H1 (cell line): ENCODE results near the gene MARK4. TPM values are rescaled to one million over a fixed set of nuclear protein-coding genes. Genes with fewer than 3 reads are reported as not detected.

Source experiments
- CTCF ChIA-PET: fragments of 300-600 bp; sonication (Branson Sonifier 250); formaldehyde crosslinking; loops from one replicate; lab custom pipeline; 2021; ENCODE audit not compliant: partially characterized antibody; lab: Charles Lee
- POLR2A ChIA-PET: fragments of 300-600 bp; sonication (Branson Sonifier 250); formaldehyde crosslinking; loops from one replicate; lab custom pipeline; 2021; ENCODE audit warnings: inconsistent platforms; ENCODE audit not compliant: partially characterized antibody; lab: Charles Lee
- DNase-seq, 2 experiments: peaks; one replicate each; pipeline versions ENCODE4 v3.0.0 to v3.0.0-alpha.2; 2010 to 2022; ENCODE audit warnings: low spot score in 2 of 2, low read depth in 1 of 2, mixed read lengths in 1 of 2
- FAIRE-seq: peaks from 2 replicates; lab custom pipeline; 2011; peaks lifted over from hg19 to GRCh38; lab: Jason Lieb, UNC
- H2AFZ ChIP-seq: 2 replicates; pipeline ENCODE4 v1.8.1; 2012; ENCODE audit warnings: low read length, inconsistent platforms
- H2AK5ac ChIP-seq: 2 replicates; pipeline ENCODE4 v1.6.1; 2013; ENCODE audit warnings: low read depth, low read length
- H2BK120ac ChIP-seq: replicated peaks from 2 replicates; pipeline ENCODE3; 2013; ENCODE audit warnings: low read depth, low read length, inconsistent platforms
- H2BK12ac ChIP-seq: 2 replicates; pipeline ENCODE4 v1.6.1; 2013; ENCODE audit warnings: low read depth, low read length
- H2BK15ac ChIP-seq: 2 replicates; pipeline ENCODE4 v1.6.1; 2013; ENCODE audit warnings: low read length
- H2BK20ac ChIP-seq: 2 replicates; pipeline ENCODE4 v1.6.1; 2013; ENCODE audit warnings: low read length
- H2BK5ac ChIP-seq: 2 replicates; pipeline ENCODE4 v1.6.1; 2013; ENCODE audit warnings: low read depth, low read length
- H3K14ac ChIP-seq: 2 replicates; pipeline ENCODE4 v1.6.1; 2013; ENCODE audit warnings: inconsistent platforms; ENCODE audit not compliant: insufficient read length
- H3K18ac ChIP-seq: 2 replicates; pipeline ENCODE4 v1.6.1; 2013; ENCODE audit warnings: low read length; ENCODE audit errors: extremely low read depth
- H3K23ac ChIP-seq: 2 replicates; pipeline ENCODE4 v1.6.1; 2013; ENCODE audit warnings: inconsistent platforms; ENCODE audit not compliant: insufficient read length
- H3K23me2 ChIP-seq: 2 replicates; pipeline ENCODE4 v1.6.1; 2013; ENCODE audit warnings: low read depth, low read length
- H3K27ac ChIP-seq: 2 replicates; pipeline ENCODE4 v1.6.1; 2011; ENCODE audit warnings: low read depth, low read length, inconsistent platforms
- H3K27me3 ChIP-seq, 4 experiments: replicated peaks in 1 of 4; 1 replicate in 1 of 4; 2 replicates in 3 of 4; pipeline versions ENCODE4 v1.6.1 to v1.8.1; 2011 to 2013; ENCODE audit warnings: low read length in 3 of 4, mild to moderate bottlenecking in 3 of 4, inconsistent platforms in 2 of 4, mixed read lengths in 2 of 4, moderate library complexity in 1 of 4; ENCODE audit not compliant: control insufficient read depth in 3 of 4, insufficient read depth in 3 of 4; ENCODE audit errors: extremely low read depth in 1 of 4
- H3K36me3 ChIP-seq, 4 experiments: 2 replicates each; pipeline versions ENCODE4 v1.6.1 to v1.8.1; 2011 to 2013; ENCODE audit warnings: mild to moderate bottlenecking in 4 of 4, low read length in 3 of 4, moderate library complexity in 2 of 4, control low read depth in 1 of 4, inconsistent platforms in 1 of 4; ENCODE audit not compliant: insufficient read depth in 4 of 4, control insufficient read depth in 2 of 4
- H3K4ac ChIP-seq: replicated peaks from 2 replicates; pipeline ENCODE3; 2013; ENCODE audit warnings: low read length, low read depth, mixed read lengths, inconsistent platforms; ENCODE audit not compliant: insufficient read length
- H3K4me1 ChIP-seq, 4 experiments: replicated peaks in 1 of 4; 1 replicate in 1 of 4; 2 replicates in 3 of 4; pipeline versions ENCODE4 v1.6.1 to v1.8.1; 2011 to 2013; ENCODE audit warnings: low read length in 3 of 4, inconsistent platforms in 2 of 4, mixed read lengths in 1 of 4; ENCODE audit not compliant: insufficient read depth in 4 of 4, control insufficient read depth in 3 of 4
- H3K4me2 ChIP-seq, 2 experiments: 2 replicates each; pipeline versions ENCODE4 v1.6.1 to v1.8.1; 2011 to 2013; ENCODE audit warnings: low read depth in 2 of 2, low read length in 2 of 2, control low read depth in 1 of 2, inconsistent platforms in 1 of 2, mild to moderate bottlenecking in 1 of 2; ENCODE audit not compliant: insufficient read depth in 1 of 2
- H3K4me3 ChIP-seq, 4 experiments: fragments of 200-600, 300-600 bp in 1 of 4; sonication (generic), shearing (Covaris generic), sonication (Bioruptor Twin) in 1 of 4; 2 replicates each; pipeline versions ENCODE4 v1.5.1 to v1.8.1; 2011 to 2016; ENCODE audit warnings: low read length in 4 of 4, low read depth in 3 of 4, control low read depth in 2 of 4, inconsistent platforms in 2 of 4, mild to moderate bottlenecking in 2 of 4, mixed read lengths in 1 of 4, moderate library complexity in 1 of 4; ENCODE audit not compliant: insufficient read depth in 2 of 4; ENCODE audit errors: extremely low read depth in 1 of 4
- H3K56ac ChIP-seq: replicated peaks from 2 replicates; pipeline ENCODE3; 2013; ENCODE audit warnings: low read depth, mild to moderate bottlenecking, mixed read lengths, low read length, inconsistent platforms; ENCODE audit not compliant: insufficient read length
- H3K79me1 ChIP-seq: 2 replicates; pipeline ENCODE4 v1.6.1; 2013; ENCODE audit warnings: low read depth, low read length, control low read depth
- H3K79me2 ChIP-seq, 2 experiments: 2 replicates each; pipeline versions ENCODE4 v1.6.1 to v1.8.1; 2012 to 2013; ENCODE audit warnings: low read length in 2 of 2, mild to moderate bottlenecking in 2 of 2, inconsistent platforms in 1 of 2; ENCODE audit not compliant: insufficient read depth in 2 of 2, control insufficient read depth in 1 of 2
- H3K9ac ChIP-seq, 4 experiments: replicated peaks in 1 of 4; 1 replicate in 1 of 4; 2 replicates in 3 of 4; pipeline versions ENCODE4 v1.6.1 to v1.8.1; 2011 to 2013; ENCODE audit warnings: low read depth in 3 of 4, low read length in 3 of 4, control low read depth in 2 of 4, mild to moderate bottlenecking in 2 of 4, moderate library complexity in 2 of 4, inconsistent platforms in 1 of 4; ENCODE audit errors: extremely low read depth in 1 of 4
- H3K9me3 ChIP-seq, 2 experiments: 2 replicates each; pipeline versions ENCODE4 v1.6.1 to v1.8.1; 2012 to 2013; ENCODE audit warnings: mild to moderate bottlenecking in 2 of 2, moderate library complexity in 2 of 2, control low read depth in 1 of 2, inconsistent platforms in 1 of 2, low read depth in 1 of 2, low read length in 1 of 2, mixed read lengths in 1 of 2; ENCODE audit not compliant: insufficient read depth in 2 of 2
- H4K20me1 ChIP-seq, 2 experiments: replicated peaks in 1 of 2; 2 replicates each; pipeline versions ENCODE3 to v1.8.1; 2011 to 2013; ENCODE audit warnings: inconsistent platforms in 2 of 2, low read length in 2 of 2, mild to moderate bottlenecking in 1 of 2; ENCODE audit not compliant: insufficient read depth in 2 of 2, control insufficient read depth in 1 of 2
- H4K5ac ChIP-seq: 2 replicates; pipeline ENCODE4 v1.6.1; 2013; ENCODE audit warnings: low read length, low read depth, mixed read lengths, inconsistent platforms; ENCODE audit not compliant: insufficient read length
- H4K8ac ChIP-seq: 2 replicates; pipeline ENCODE4 v1.8.0; 2013; ENCODE audit warnings: mild to moderate bottlenecking, moderate library complexity, low read length, inconsistent platforms; ENCODE audit not compliant: insufficient read depth; ENCODE audit errors: extremely low read depth
- H4K91ac ChIP-seq: replicated peaks from 2 replicates; pipeline ENCODE3; 2013; ENCODE audit warnings: low read length, mixed read lengths, inconsistent platforms; ENCODE audit not compliant: insufficient read length
- BACH1 ChIP-seq: IDR thresholded peaks from 2 replicates; pipeline ENCODE4 v1.6.1; 2012; ENCODE audit warnings: low read length, improper control_type of control experiment
- CEBPB ChIP-seq: IDR thresholded peaks from 2 replicates; pipeline ENCODE4 v1.6.1; 2012; ENCODE audit warnings: low read depth, low read length
- GABPA ChIP-seq: IDR thresholded peaks from 2 replicates; pipeline ENCODE4 v1.6.1; 2011; ENCODE audit warnings: mild to moderate bottlenecking, low read length, moderate library complexity, borderline replicate concordance; ENCODE audit not compliant: insufficient read depth
- HDAC6 ChIP-seq: IDR thresholded peaks from one replicate; pipeline ENCODE4 v1.7.1; 2012; ENCODE audit warnings: low read depth, mild to moderate bottlenecking, inconsistent platforms, low read length, moderate library complexity
- KDM1A ChIP-seq: fragments of 200-600, 300-600 bp; sonication (generic); IDR thresholded peaks from 2 replicates; pipeline ENCODE4 v1.7.1; 2016; ENCODE audit warnings: mild to moderate bottlenecking, low read length, borderline replicate concordance
- PHF8 ChIP-seq: fragments of 200-600 bp; sonication (generic); conservative IDR thresholded peaks from 2 replicates; pipeline ENCODE4 v1.7.1; 2012; ENCODE audit warnings: low read depth, mild to moderate bottlenecking, inconsistent platforms, low read length, moderate library complexity
- SIN3A ChIP-seq, 2 experiments: IDR thresholded peaks in 1 of 2; conservative IDR thresholded peaks in 1 of 2; 2 replicates each; pipeline ENCODE4 v1.6.1; 2011 to 2012; ENCODE audit warnings: low read length in 2 of 2, improper control_type of control experiment in 1 of 2, low read depth in 1 of 2, mild to moderate bottlenecking in 1 of 2
- SIRT6 ChIP-seq: IDR thresholded peaks from one replicate; pipeline ENCODE4 v1.7.1; 2012; ENCODE audit warnings: low read length, inconsistent platforms
- SRF ChIP-seq: IDR thresholded peaks from 2 replicates; pipeline ENCODE4 v1.6.1; 2011; ENCODE audit warnings: mild to moderate bottlenecking, low read depth, low read length, moderate library complexity
- TEAD4 ChIP-seq: IDR thresholded peaks from 2 replicates; pipeline ENCODE4 v1.6.1; 2012; ENCODE audit warnings: low read depth, low read length, inconsistent platforms, mixed read lengths
- WGBS, 2 experiments: shearing (Covaris generic) in 1 of 2; methylation state at CpG; one replicate each; pipeline versions ENCODE4 v1.1.6 to v1.1.7; 2013 to 2015; ENCODE audit warnings: low lambda C conversion rate in 2 of 2, mixed read lengths in 2 of 2, inconsistent platforms in 1 of 2, low coverage in 1 of 2, missing lambda C conversion rate in 1 of 2; ENCODE audit not compliant: insufficient replicate concordance in 2 of 2, insufficient coverage in 1 of 2, insufficient read length in 1 of 2; ENCODE audit errors: extremely low coverage in 1 of 2, missing lambda C conversion rate in 1 of 2; 5-methylcytosine and 5-hydroxymethylcytosine counted together
- polyA plus RNA-seq, 7 experiments: library from polyadenylated mRNA; depleted of rRNA in 3 of 7; stranded (reverse) in 5 of 7; unstranded in 2 of 7; fragments of >200 nt in 5 of 7; fragments of 200-250 nt in 2 of 7; gene quantifications; 1 replicate in 5 of 7; 2 replicates in 1 of 7; 4 replicates in 1 of 7; pipeline versions ENCODE4 v1.2.1 to v1.2.3, GENCODE V29; 2011 to 2013; ENCODE audit warnings: missing spikeins in 2 of 7, mixed read lengths in 2 of 7
- total RNA-seq: library from RNA; stranded (reverse); fragmentation: NEBNext Ultra II Directional; extraction: Animal tissue kit (Norgen Biotek cat#: 25700); gene quantifications from 2 replicates; pipeline ENCODE4 v1.2.1, GENCODE V29; 2021
- TF ChIP-seq, protein P1 (sequence below): IDR thresholded peaks from 2 replicates; pipeline ENCODE4 v1.6.1; 2012; ENCODE audit warnings: inconsistent platforms

Gene MARK4
- total and polyA plus RNA-seq, 2 of the 8 experiments (the other 6 are each of a cell fraction or from before 2014, with no cell fraction given) = 12.3 to 49.8 TPM

GRCh38 chr19:45340899-45341453 is 89.9 kb downstream of the MARK4 start:
- H3K23me2 ChIP-seq = peaks cover 6% of the 10 kb centered on the region; the same call in 1 of the 2 replicates
- DNase-seq = no peak
- no peak overlapping the region for H2BK120ac ChIP-seq
- H2AFZ ChIP-seq = 0 out of 2 replicates have a peak overlapping the region, but pooled peaks have one; percentile 1
- peak overlapping the region; percentile 83; the same call in 1 of the 2 replicates for H2BK12ac ChIP-seq
- no peak overlapping the region; the same call in 1 of the 2 replicates for H4K8ac ChIP-seq
- peaks cover 0 to 3% (median 0%) of the 10 kb centered on the region in 4 experiments; a peak in 4 of 7 replicates for H3K4me1 ChIP-seq
- POLR2A ChIA-PET = interaction anchor here (0.7 to 1.1 kb wide), 2 partner anchors 40 to 216 kb away, joined by 3 to 4 read pairs; no protein-coding TSS in a partner anchor
- peak overlapping the region; percentile 34; the same call in 1 of the 2 replicates for H2BK15ac ChIP-seq
- H3K56ac ChIP-seq = no peak overlapping the region
- H3K4me2 ChIP-seq = peak overlapping the region; percentile 76 to 77
- peak overlapping the region; percentile 78 for H3K4ac ChIP-seq
- no peak overlapping the region for H3K27ac ChIP-seq
- H3K9me3 ChIP-seq = no peaks in the 10 kb centered on the region
- no peak overlapping the region for H3K18ac ChIP-seq
- no peak overlapping the region for H2AK5ac ChIP-seq
- H3K79me2 ChIP-seq = no peaks in the 10 kb centered on the region
- no peak for FAIRE-seq
- H3K23ac ChIP-seq = no peak overlapping the region
- H3K36me3 ChIP-seq = no peaks in the 10 kb centered on the region
- peaks cover 4 to 16% (median 13%) of the 10 kb centered on the region in 4 experiments; a peak in 6 of 7 replicates for H3K27me3 ChIP-seq
- 28% methylated on average over 16 of the region's 25 CpGs; no CpG with 5 or more reads in 1 of the 2 experiments for WGBS, 2 experiments
- H4K5ac ChIP-seq = no peak overlapping the region
- H4K91ac ChIP-seq = peak overlapping the region; percentile 40
- H3K14ac ChIP-seq = no peak overlapping the region
- peak overlapping the region; percentile 28 to 70 (median 36) for H3K4me3 ChIP-seq
- no peaks in the 10 kb centered on the region for H3K79me1 ChIP-seq
- H4K20me1 ChIP-seq = peaks cover 3 to 13% of the 10 kb centered on the region in 2 experiments
- peak overlapping the region in 1 of 4 experiments; percentile 10; a peak in 1 of 7 replicates for H3K9ac ChIP-seq
- H2BK5ac ChIP-seq = no peak overlapping the region
- CTCF ChIA-PET = interaction anchor here (1.0 to 1.2 kb wide), 2 partner anchors 9 to 63 kb away, joined by 3 read pairs; partner anchors contain the start of gene PPP1R13L
- no peak overlapping the region for H2BK20ac ChIP-seq
- TF ChIP-seq BACH1 (no peak), PHF8 (no peak), SIRT6 (no peak), KDM1A (no peak), GABPA (no peak), CEBPB (no peak), HDAC6 (no peak), TEAD4 (no peak), SIN3A (conservative IDR thresholded peaks at IDR 0.05 in 1 of 2, IDR thresholded peaks at IDR 0.05 in 1 of 2; ENCODE audit: low read depth in 1 of 2, low read length in 2 of 2) (no peak), SRF (no peak)
- TF ChIP-seq, protein P1, sequence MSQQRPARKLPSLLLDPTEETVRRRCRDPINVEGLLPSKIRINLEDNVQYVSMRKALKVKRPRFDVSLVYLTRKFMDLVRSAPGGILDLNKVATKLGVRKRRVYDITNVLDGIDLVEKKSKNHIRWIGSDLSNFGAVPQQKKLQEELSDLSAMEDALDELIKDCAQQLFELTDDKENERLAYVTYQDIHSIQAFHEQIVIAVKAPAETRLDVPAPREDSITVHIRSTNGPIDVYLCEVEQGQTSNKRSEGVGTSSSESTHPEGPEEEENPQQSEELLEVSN = no peak
